ENCODE data around the gene NBL1.
A peak's percentile ranks its signal among the peaks of the same experiment; 100 is the strongest.

NBL1 gene

GRCh38 chr1:19676438-19676922 lies 32.4 kb downstream of the NBL1 start:
- DNase-seq: no peak

GRCh38 chr1:19678493-19678892 lies 34.4 kb downstream of the NBL1 start:
- DNase-seq: no peak

- no peak for DNase-seq
Observed at GRCh38 chr1:19678931-19679453, 34.9 kb downstream of the NBL1 start.

GRCh38 chr1:19679691-19680090 lies 35.6 kb downstream of the NBL1 start:
- DNase-seq: no peak

GRCh38 chr1:19680644-19681043 lies 36.5 kb downstream of the NBL1 start:
- DNase-seq: no peak

GRCh38 chr1:19682257-19682656 lies 38.1 kb downstream of the NBL1 start:
- DNase-seq: no peak

GRCh38 chr1:19682901-19683300 lies 38.8 kb downstream of the NBL1 start:
- no peak for DNase-seq

- DNase-seq: no peak
Observed at GRCh38 chr1:19683351-19683750, 39.2 kb downstream of the NBL1 start.

GRCh38 chr1:19684677-19685076 lies 40.6 kb downstream of the NBL1 start:
- DNase-seq: no peak

- DNase-seq: no peak
Observed at GRCh38 chr1:19685994-19686393, 41.9 kb downstream of the NBL1 start.

- DNase-seq: no peak
Observed at GRCh38 chr1:19687414-19687813, 43.3 kb downstream of the NBL1 start.

- DNase-seq: peak; percentile 22
Observed at GRCh38 chr1:19688041-19688842, 44.1 kb downstream of the NBL1 start.

- no peak for DNase-seq
Observed at GRCh38 chr1:19689085-19689757, 45.1 kb downstream of the NBL1 start.

- no peak for DNase-seq
Observed at GRCh38 chr1:19689856-19690255, 45.7 kb downstream of the NBL1 start.

GRCh38 chr1:19690342-19690741 lies 46.2 kb downstream of the NBL1 start:
- no peak for DNase-seq

GRCh38 chr1:19694298-19694697 lies 50.2 kb downstream of the NBL1 start:
- no peak for DNase-seq

GRCh38 chr1:19695772-19696171 lies 51.7 kb downstream of the NBL1 start:
- no peak for DNase-seq

- DNase-seq: no peak
Observed at GRCh38 chr1:19696820-19697219, 52.7 kb downstream of the NBL1 start.

GRCh38 chr1:19698181-19698580 lies 54.1 kb downstream of the NBL1 start:
- no peak for DNase-seq

GRCh38 chr1:19700079-19700777 lies 56.1 kb downstream of the NBL1 start:
- no peak for DNase-seq

GRCh38 chr1:19703280-19703679 lies 59.2 kb downstream of the NBL1 start:
- no peak for DNase-seq

GRCh38 chr1:19704247-19705113 lies 60.4 kb downstream of the NBL1 start:
- DNase-seq: peak; percentile 45
